ENCODE measurements around the gene GJB4.
"Not testable (repeated sequence)": the region's sequence is repeated elsewhere in the genome, so short reads cannot be mapped to it uniquely, and the experiment has no call there.

The GJB4 gene

DNA sequence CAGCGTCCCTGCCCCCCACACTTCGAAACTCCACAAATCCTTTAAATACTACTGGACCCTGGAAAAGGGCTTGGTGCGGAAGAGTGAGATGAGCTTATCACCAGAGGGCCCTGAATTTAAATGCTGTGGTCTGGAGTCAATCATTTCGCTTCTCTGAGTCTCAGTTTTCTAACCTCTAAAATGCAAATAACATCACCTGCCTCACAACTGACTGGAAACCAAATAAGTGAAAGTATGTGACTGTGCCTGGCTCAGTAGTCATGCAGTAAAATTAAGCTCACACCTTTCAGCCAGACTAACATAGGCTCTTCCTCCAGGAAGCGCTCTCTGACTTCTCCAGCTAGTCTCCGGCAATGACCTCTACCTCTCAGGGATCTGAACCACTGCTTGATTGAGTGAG, 37.5 kb downstream of the GJB4 start:
- DNase-seq (ENCODE audit: insufficient read length, low spot score) = no peak
- TF ChIP-seq, protein P1, sequence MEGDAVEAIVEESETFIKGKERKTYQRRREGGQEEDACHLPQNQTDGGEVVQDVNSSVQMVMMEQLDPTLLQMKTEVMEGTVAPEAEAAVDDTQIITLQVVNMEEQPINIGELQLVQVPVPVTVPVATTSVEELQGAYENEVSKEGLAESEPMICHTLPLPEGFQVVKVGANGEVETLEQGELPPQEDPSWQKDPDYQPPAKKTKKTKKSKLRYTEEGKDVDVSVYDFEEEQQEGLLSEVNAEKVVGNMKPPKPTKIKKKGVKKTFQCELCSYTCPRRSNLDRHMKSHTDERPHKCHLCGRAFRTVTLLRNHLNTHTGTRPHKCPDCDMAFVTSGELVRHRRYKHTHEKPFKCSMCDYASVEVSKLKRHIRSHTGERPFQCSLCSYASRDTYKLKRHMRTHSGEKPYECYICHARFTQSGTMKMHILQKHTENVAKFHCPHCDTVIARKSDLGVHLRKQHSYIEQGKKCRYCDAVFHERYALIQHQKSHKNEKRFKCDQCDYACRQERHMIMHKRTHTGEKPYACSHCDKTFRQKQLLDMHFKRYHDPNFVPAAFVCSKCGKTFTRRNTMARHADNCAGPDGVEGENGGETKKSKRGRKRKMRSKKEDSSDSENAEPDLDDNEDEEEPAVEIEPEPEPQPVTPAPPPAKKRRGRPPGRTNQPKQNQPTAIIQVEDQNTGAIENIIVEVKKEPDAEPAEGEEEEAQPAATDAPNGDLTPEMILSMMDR (IDR thresholded peaks at IDR 0.05; ENCODE audit: insufficient read depth, missing control alignments) = no peak
- no peak for FAIRE-seq

DNA sequence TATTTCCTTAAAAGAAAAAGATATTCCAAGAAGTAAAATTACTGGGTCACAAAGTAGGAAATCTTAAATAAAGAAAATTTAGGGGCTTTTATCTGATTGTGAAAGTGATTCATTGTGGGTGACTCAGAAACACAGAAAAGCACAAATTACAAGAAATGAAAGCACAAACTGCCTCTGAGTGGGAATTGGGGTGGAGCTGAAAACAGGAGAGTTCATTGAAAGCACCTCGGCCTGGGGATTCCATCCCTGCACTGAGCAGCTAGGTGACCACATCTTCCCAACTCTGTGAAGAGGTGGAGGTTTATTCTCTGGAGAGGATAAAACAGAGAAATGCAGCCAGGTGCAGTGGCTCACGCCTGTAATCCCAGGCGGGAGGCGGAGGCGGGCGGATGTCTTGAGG, 40.7 kb downstream of the GJB4 start:
- FAIRE-seq = no peak
- TF ChIP-seq, protein P1 (IDR thresholded peaks at IDR 0.05; ENCODE audit: insufficient read depth, missing control alignments) = no peak
- no peak for DNase-seq (ENCODE audit: insufficient read length, low spot score)

DNA sequence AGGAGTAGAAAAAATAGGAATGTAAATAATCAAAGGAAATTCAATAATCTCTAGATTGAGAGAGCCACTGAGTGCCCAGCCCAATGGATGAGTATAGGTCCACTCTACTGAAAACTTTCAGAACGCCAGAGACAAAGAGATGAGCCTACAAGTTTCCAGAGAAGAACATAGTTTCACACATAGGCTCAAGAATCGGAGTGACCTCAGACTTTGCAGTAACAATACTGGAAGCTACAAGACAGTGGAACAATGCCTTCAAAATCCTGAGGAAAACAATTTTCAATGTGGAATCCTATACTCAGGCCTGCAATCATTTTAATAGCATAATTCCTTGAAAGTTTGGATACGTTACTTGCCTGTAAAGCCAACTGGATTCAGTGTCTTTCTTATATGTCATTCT, 44.2 kb downstream of the GJB4 start:
- no peak for DNase-seq (ENCODE audit: insufficient read length, low spot score)
- FAIRE-seq = no peak
- TF ChIP-seq, protein P1 (IDR thresholded peaks at IDR 0.05; ENCODE audit: insufficient read depth, missing control alignments) = no peak

DNA sequence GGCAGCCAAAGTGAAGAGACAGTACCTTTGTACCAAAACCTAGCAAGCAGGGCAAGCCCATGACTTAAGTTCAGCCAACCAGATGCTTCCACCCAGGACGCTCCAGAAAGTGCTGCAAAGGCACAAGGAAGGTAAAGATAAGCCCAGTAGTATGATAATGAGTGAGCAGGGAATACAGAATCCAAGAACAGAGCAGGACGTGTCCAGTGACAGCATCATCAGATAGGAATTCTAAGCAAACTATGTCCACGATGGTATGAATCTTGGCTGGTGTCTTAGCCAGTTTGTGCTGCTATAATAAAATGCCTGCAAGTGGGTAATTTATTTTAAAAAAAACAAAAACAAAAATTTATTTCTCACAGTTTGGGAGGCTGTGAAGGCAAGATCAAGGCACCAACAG, 46.9 kb downstream of the GJB4 start:
- FAIRE-seq = no peak
- no peak for DNase-seq (ENCODE audit: insufficient read length, low spot score)
- TF ChIP-seq, protein P1 (IDR thresholded peaks at IDR 0.05; ENCODE audit: insufficient read depth, missing control alignments) = no peak

DNA sequence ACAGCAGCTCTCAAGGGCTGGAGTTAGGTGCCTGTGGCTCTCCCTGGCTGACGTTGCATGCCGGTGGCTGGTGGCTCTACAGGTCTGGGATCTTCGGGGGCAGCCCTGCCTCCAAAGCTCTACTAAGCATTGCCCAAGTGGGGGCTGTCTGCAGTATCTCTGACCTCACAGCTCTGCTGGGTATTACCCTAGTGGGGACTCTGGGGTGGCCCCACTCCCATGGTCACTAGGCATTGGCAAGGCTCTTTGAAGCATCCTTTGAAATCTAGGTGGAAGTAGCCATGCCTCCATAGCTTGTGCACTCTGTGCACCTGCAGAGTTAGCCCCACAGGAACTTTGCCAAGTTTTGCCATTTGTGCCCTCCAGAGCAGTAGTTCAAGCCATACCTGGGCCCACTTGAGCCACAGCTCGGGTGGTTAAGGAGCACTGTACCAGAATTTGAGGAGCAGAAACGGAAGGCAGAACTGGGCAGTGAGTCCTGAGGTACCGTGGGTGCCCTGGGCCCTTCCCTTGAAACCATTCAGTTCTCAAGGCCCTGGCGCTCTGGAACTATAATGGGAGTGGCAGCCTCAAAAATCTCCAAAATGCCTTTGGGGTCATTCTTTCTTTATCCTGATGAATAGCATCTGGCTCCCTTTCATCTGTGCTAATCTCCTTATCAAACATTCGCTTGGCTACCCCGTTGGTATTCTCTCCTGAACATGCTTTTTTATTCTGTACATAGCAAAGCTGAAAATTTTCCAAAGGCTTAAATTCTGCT, 48.7 kb downstream of the GJB4 start:
- DNase-seq (ENCODE audit: insufficient read length, low spot score) (no peak), FAIRE-seq (no peak)
- TF ChIP-seq, protein P1 (IDR thresholded peaks at IDR 0.05; ENCODE audit: insufficient read depth, missing control alignments) = no peak

DNA sequence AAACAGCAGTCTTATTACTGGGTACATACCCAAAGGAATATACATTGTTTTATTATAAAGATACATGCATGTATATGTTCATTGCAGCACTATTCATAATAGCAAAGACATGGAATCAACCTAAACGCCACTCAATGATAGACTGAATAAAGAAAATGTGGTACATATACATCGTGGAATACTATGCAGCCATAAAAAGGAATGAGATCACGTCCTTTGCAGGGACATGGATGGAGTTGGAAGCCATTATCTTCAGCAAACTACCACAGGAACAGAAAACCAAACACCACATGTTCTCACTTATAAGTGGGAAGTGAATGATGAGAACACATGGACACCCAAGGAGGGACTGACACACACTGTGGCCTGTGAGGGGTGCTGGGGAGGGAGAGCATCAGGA, 51.2 kb downstream of the GJB4 start:
- not testable (repeated sequence) for FAIRE-seq; DNase-seq (ENCODE audit: insufficient read length, low spot score)
